Measurements from ENCODE around the gene PRKD3. TPM values are rescaled to one million over a fixed set of nuclear protein-coding genes. Genes with fewer than 3 reads are reported as not detected.

The PRKD3 gene
- total RNA-seq, 1 donor from 2014 or later = 84.1 TPM

- DNase-seq (ENCODE audit: low read depth, low spot score) = no peak
These were observed 19.2 kb upstream of the PRKD3 start for GRCh38 chr2:37343537-37344434.

- DNase-seq (ENCODE audit: low read depth, low spot score) = no peak
These were observed 18.1 kb upstream of the PRKD3 start for GRCh38 chr2:37342591-37343220.

- DNase-seq (ENCODE audit: low read depth, low spot score) = no peak
These were observed 16.0 kb upstream of the PRKD3 start for GRCh38 chr2:37340637-37341036.

GRCh38 chr2:37338933-37339332 is 14.3 kb upstream of the PRKD3 start:
- DNase-seq (ENCODE audit: low read depth, low spot score) = no peak

- DNase-seq (ENCODE audit: low read depth, low spot score) = no peak
These were observed 13.1 kb upstream of the PRKD3 start for GRCh38 chr2:37337620-37338280.

GRCh38 chr2:37335604-37336003 is 11.0 kb upstream of the PRKD3 start:
- no peak for DNase-seq (ENCODE audit: low read depth, low spot score)

GRCh38 chr2:37333256-37333655 is 8.6 kb upstream of the PRKD3 start:
- DNase-seq (ENCODE audit: low read depth, low spot score) = no peak

- no peak for DNase-seq (ENCODE audit: low read depth, low spot score)
These were observed 7.9 kb upstream of the PRKD3 start for GRCh38 chr2:37332560-37332959.

GRCh38 chr2:37330681-37331080 is 6.0 kb upstream of the PRKD3 start:
- no peak for DNase-seq (ENCODE audit: low read depth, low spot score)

GRCh38 chr2:37326866-37327634 is 2.4 kb upstream of the PRKD3 start:
- no peak for DNase-seq (ENCODE audit: low read depth, low spot score)

GRCh38 chr2:37326285-37326684 is 1.7 kb upstream of the PRKD3 start:
- no peak for DNase-seq (ENCODE audit: low read depth, low spot score)

GRCh38 chr2:37325625-37326071 is 1.0 kb upstream of the PRKD3 start:
- no peak for DNase-seq (ENCODE audit: low read depth, low spot score)

GRCh38 chr2:37324536-37324785 is 172 bp downstream of the PRKD3 start:
- DNase-seq (ENCODE audit: low read depth, low spot score) = no peak

- DNase-seq (ENCODE audit: low read depth, low spot score) = no peak
These were observed 675 bp downstream of the PRKD3 start for GRCh38 chr2:37323781-37324535.

- DNase-seq (ENCODE audit: low read depth, low spot score) = no peak
These were observed 1.4 kb downstream of the PRKD3 start for GRCh38 chr2:37323176-37323780.

GRCh38 chr2:37322368-37322767 is 2.3 kb downstream of the PRKD3 start:
- DNase-seq (ENCODE audit: low read depth, low spot score) = no peak

GRCh38 chr2:37321029-37321682 is 3.5 kb downstream of the PRKD3 start:
- DNase-seq (ENCODE audit: low read depth, low spot score) = no peak

- DNase-seq (ENCODE audit: low read depth, low spot score) = no peak
These were observed 4.7 kb downstream of the PRKD3 start for GRCh38 chr2:37319754-37320609.

GRCh38 chr2:37318401-37318800 is 6.2 kb downstream of the PRKD3 start:
- DNase-seq (ENCODE audit: low read depth, low spot score) = no peak
